GM19397 (cell line): ENCODE measurements around the gene ADAMTSL2.

ENCODE experiments used
- ATAC-seq: cut with Tn5 transposase; IDR thresholded peaks from one replicate; pipeline ENCODE4 v1.9.1; 2021; ENCODE audit warnings: mild to moderate bottlenecking, moderate library complexity; ENCODE audit not compliant: unreplicated experiment

ADAMTSL2 gene

DNA sequence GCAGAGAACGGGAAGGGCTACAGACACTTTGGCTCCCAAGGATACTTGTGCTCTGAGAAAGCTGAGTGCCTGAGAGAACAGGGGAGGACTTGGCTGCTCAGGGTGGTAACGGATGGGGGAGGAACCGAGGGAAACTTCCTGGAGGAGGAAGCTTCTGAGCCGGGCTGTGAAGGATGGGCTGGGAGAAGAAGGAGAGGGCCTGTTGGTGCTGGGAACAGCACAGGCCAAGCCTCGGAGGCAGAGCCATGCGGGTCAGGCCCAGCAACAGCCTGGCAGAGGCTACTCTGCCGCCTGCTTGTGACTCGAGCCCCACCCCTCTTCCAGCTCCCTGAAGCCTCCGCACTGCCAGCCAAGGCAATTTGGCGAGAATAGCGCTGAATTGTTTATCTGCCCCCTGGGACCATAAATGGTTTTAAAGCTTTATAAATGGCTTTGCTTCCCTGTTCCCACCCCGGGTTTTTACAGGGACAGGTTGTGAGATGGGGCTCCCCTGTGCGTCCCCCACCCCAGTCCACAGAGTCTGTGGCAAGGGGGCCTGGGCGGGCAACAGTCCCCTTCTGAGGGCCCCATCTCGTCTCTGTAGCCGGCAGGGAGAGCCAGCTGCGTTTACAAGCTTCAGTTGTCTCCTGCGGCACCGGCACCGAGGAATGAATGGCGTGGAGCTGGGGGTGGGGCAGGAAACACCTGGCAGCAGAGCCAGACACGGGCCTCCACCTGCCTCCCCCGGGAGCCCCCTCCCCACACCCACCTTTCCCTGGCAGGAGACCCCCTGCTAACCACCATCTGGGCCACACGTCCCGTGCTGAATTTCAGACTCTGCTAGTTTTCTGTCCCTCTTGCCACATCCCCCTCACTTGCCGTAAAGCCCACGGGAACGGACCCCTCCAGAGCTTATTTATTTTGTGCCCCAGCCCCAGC lies 50.3 kb downstream of the ADAMTSL2 start:
- ATAC-seq, result no peak

- ATAC-seq, result no peak
Measured at GRCh38 chr9:133585481-133586351, 51.2 kb downstream of the ADAMTSL2 start.

DNA sequence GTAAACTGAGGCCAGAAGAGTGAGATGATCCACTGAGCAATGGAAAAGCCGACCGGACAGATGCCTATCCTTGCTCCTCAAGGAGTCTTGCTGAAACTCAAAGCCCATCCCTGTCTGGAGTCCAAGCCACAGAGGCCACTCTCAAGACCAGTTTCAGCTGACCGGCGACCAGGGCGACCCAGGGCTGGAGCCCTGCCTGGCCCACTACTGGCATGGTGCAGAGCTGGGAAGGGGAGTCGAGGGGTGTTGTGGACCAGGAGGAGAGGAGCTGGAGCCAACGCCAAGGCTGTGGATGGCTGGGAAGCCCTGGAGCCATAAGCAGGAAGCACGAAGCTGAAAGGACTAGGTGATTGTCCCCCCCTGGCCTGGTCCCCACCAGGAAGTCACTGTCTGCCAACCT lies 52.5 kb downstream of the ADAMTSL2 start:
- no peak for ATAC-seq

DNA sequence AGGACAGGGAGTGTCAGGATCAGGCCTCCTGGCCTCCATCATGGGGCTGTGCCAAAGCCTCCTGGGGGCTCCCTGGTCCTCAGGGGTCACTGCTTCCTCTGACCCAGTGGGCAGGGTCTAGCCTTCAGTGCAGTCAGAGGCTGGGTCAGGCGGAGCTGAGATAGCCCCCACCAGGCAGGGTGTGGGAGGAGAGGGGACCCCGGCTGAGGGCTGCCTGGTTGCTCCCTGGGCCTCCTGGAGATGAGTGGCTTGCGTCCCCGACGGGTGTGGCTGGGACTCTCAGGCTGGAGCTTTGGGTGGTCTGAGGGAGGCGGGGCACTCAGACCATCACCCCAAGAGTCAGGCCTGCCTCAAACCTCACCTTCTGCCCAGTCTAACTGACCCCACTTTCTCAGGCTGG lies 53.0 kb downstream of the ADAMTSL2 start:
- ATAC-seq, result no peak

- no peak for ATAC-seq
Measured at GRCh38 chr9:133589454-133590227, 55.1 kb downstream of the ADAMTSL2 start.

DNA sequence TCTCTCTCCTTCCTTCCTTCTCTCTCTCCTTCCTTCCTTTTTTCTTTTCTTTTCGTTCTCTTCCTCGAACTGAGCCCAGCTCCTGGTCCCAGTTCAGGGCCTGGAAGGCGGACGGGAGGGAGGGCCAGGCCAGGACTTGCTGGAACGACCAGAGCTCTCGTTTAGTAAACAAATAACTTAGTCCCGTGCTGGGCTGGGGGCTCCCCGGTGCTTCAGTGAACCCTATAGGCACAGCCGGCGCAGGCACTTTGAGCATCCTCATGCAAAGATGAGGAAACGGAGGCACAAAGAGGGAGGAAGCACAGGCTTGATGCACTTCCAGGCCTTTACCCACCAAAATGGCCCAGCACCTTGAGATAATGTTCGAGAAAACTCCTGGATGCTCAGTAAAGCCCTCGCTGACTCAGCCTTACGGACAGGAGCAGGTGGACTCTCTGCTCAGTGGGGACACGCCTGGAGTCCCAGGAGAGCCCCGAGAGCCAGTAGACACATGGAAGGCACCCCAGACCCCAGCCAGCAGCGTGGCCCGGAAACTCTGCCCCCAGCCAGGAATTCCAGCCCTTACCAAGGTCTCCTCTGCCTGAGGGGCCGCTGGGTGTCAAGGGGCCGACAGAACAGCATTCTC lies 55.8 kb downstream of the ADAMTSL2 start:
- ATAC-seq, result no peak

DNA sequence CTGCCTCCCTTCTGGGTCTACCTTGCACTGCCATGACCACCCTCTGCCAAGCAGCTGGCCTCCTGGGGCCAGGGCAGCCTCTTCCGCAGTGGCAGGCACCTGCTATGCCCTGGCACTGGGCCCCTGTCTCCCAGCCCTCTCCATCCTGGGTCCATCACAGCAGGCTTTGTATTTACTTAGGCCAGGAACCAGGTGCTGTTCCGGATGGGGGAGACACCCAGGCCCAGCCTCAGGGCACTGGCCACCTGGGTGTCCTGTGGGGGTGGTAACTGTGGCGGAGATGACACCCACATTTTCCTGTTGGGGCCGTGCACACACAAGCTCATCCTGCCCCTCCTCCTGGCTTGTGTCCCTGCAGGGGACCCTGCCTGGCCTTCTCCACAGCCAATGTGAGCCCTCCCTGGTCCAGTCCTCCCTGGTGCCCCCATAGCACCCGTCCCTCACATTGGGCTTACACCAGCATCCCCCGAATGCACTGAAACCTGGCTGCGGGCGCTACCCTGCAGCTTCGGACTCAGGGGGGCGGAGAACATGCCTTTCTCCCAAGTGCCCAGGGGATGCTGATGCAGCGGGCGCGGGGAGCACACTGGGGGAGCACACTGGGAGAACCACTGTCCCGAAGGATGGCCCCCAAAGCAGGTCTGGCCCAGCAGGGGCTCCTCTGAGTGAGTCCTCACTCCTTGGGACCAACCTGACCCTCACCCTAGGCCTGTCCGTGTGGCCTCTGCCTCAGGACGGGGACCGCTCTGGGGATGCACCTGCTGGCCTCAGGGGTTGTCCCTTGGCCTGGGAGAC lies 56.8 kb downstream of the ADAMTSL2 start:
- no peak for ATAC-seq

DNA sequence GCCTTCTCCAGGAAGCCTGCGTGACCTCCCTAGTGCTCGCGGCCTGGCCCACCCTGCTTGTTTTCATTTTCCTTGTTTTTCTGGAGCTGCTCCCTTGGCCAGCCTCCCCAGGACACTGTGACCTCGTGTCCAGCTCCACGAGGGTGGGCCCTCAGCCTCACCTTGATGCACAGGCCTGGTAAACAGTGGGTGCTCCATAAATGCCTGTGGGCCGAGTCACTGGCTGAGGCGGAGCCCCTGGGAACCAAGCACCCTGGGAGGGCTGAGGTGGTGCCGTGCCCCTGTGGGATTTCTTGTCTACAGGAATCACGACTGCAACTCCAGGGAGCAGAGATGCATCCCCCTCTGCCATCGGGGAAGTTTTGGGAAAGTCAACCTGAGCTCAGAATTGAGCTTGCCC lies 57.5 kb downstream of the ADAMTSL2 start:
- ATAC-seq, result no peak

DNA sequence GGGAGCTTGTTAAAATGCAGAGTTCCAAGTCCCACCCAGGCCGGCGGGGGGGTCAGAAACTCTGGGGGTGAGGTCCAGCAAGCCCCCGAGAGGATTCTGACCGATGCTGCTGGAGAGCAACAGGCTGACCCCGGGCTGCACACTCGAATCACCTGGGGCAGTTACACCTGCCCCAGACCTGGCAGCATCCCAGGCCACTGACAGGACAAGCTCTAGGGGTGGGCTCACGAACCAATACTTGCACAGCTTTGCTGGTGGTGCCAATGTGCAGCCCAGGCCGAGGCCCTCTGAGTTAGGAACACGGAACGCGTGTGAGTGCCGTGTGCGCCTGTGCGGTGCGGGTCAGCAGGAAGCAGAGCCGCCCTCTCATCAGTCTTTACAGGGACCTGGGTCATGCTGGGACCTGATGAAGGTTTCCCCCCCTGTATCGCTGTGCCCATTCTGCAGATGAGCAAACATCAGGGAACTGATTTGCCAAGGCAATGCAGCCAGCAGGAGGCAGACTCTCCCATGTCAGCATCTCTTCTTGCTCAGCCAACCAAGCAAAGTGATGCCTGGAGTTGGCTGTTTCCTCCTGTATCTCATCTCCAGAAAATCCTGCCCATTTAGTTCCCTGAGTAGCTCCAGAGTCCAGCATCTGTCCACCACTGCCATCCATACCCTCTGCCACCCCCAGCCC lies 58.4 kb downstream of the ADAMTSL2 start:
- no peak for ATAC-seq

- ATAC-seq, result no peak
Measured at GRCh38 chr9:133593587-133594253, 59.2 kb downstream of the ADAMTSL2 start.

DNA sequence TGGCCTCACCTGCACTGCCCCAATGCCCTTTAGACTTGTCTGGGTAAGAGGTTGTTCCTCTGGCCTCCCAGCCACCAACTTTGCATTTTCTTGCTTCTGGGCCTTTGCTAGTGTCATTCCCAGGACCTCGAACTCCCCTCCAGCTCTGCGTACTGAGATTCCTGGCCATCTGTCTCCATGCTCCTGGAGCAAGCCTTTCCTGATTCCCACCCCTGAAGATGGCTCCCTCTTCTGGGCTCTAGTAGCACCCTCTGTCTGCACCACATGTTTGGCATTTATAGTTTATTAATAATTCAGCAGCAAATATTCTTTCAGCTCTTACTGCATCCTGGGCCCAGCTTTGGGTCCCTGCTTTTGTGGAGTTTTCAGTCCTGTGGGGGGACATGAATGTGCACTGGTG lies 59.8 kb downstream of the ADAMTSL2 start:
- ATAC-seq, result no peak

DNA sequence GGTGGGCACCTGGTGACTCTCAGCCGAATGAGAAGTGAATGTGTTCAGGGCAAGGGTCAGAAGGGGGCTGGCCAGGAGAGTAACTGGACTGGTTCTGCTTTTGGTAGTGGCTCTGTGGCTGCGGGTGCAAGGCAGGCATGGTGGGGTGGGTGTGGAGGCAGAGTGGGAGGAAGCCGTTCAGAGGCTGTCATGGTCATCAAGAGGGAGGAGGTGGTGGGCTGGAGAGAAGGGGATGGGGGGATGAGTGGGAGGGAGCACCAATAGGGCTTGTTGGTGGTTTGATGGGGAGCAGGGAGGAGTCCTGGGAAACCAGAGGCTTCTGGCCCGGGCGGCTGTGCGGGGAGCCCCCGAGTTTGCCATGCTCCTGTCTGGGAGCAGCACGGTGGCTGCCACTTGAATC lies 61.4 kb downstream of the ADAMTSL2 start:
- ATAC-seq, result no peak

GRCh38 chr9:133597316-133597957 lies 62.9 kb downstream of the ADAMTSL2 start:
- no peak for ATAC-seq

DNA sequence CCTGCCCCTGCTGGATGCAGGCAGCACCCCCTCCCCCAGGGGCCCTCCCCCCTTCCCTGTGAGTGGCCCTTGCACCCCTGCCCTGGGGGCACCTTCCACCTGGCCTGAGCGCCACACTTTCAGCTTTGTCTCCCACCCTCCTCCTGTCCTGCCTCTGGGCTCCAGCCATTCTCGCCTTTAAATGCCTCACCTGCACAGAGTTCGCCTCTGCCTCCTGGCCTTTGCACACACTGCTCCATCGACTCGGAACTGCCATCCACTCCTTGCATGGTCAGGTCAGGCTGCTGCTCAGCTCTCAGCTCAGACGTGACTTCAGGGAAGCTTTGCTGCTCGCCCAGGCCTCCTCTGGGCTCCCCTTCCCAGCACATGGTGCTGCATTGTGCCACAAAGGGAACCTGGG lies 64.5 kb downstream of the ADAMTSL2 start:
- ATAC-seq, result no peak

GRCh38 chr9:133599470-133600173 lies 65.1 kb downstream of the ADAMTSL2 start:
- ATAC-seq, result no peak

DNA sequence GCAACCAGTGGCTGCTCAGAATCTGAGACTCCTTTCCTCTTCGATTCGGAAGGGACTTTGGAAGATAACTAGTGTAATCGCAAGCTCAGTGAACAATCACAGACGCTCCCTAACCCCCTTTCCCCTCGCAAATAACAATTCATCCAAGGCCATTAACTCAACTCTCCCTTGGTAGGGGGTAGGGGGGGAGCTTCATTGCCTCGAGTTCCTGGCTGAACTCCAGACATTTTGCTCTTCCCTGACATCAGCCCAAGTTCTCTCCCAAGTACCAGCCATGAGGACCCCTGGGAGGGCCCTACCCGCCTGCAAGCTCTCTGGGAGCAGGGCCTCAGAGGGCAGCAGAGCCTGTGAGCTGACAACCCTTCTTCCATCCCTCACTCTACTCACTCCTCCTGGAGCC lies 66.2 kb downstream of the ADAMTSL2 start:
- no peak for ATAC-seq

- ATAC-seq, result no peak
Measured at GRCh38 chr9:133601746-133602145, 67.2 kb downstream of the ADAMTSL2 start.

DNA sequence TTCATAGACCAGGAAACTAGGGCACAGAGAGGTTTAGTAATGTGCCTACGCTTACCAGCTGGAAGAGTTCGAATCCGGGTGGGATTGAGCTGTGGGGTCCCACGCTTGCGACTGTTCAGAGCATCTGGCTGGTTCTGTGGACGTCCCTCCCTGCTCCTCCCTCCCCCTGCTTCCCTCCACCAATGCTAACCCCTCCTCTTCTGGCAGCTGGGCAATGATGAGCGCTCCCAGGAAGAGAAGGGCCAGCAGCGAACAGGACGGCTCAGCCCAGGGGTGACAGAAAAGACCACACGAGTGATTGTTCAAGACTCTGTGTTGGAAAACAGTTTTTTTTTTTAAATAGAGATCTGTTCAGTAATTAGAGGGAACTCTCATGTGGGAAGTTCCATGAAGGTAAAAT lies 67.8 kb downstream of the ADAMTSL2 start:
- no peak for ATAC-seq
